ENCODE measurements around the gene RPS24. TPM values are rescaled to one million over a fixed set of nuclear protein-coding genes. Genes with fewer than 3 reads are reported as not detected.

RPS24 gene
- total and polyA plus RNA-seq, 2 of the 8 experiments (the other 6 are each of a cell fraction or from before 2014, with no cell fraction given), result 2,128 to 3,943 TPM

DNA sequence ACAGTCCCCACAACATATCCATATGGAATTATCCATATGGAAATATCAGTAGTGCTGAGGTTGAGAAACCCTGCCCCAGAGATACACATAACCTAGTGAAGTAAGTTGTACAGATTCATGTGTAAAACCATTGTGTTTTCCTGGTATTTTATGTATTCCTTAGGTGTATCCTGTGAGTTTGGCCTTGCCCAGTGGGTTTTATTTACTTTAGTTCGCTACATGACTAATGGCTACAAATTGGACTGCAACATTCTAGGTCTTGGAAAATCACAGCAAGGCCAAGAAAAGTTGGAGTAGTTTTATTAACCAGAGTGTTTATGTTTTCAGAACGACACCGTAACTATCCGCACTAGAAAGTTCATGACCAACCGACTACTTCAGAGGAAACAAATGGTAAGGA, 1.4 kb downstream of the RPS24 start:
- H2BK120ac ChIP-seq (replicated peaks; ENCODE audit: low read depth, low read length), result no peak overlapping the region
- H3K4me3 ChIP-seq (ENCODE audit: extremely low read depth in 1 of 4, insufficient read depth in 2 of 4, low read depth in 3 of 4, low read length in 4 of 4), result peak overlapping the region; percentile 83 to 96 (median 93)
- H2BK12ac ChIP-seq (ENCODE audit: low read depth, low read length), result no peak overlapping the region
- H4K20me1 ChIP-seq (replicated peaks in 1 of 2; ENCODE audit: control insufficient read depth in 1 of 2, insufficient read depth in 2 of 2, low read length in 2 of 2), result peaks cover 20 to 30% of the 10 kb centered on the region in 2 experiments
- H4K5ac ChIP-seq (ENCODE audit: insufficient read length, low read depth, low read length), result no peak overlapping the region
- no peaks in the 10 kb centered on the region for H3K9me3 ChIP-seq (ENCODE audit: insufficient read depth in 2 of 2, low read depth in 1 of 2, low read length in 1 of 2)
- H3K27ac ChIP-seq (ENCODE audit: low read depth, low read length), result peak overlapping the region; percentile 26; the same call in 1 of the 2 replicates
- no peak overlapping the region for H4K91ac ChIP-seq (replicated peaks; ENCODE audit: insufficient read length, low read length)
- no peak overlapping the region for H4K8ac ChIP-seq (ENCODE audit: extremely low read depth, insufficient read depth, low read length)
- no peak overlapping the region for H3K23ac ChIP-seq (ENCODE audit: insufficient read length)
- no peak overlapping the region for H2BK15ac ChIP-seq (ENCODE audit: low read length)
- H3K56ac ChIP-seq (replicated peaks; ENCODE audit: insufficient read length, low read depth, low read length), result no peak overlapping the region
- DNase-seq (ENCODE audit: low read depth in 1 of 2, low spot score in 2 of 2) (no peak), FAIRE-seq (no peak)
- TF ChIP-seq POLR2A (IDR thresholded peaks at IDR 0.05; ENCODE audit: control extremely low read depth in 1 of 2, low read depth in 2 of 2, low read length in 2 of 2), result 0 out of 3 replicates have a peak, but pooled peaks of 1 of the 2 experiments have one; percentile 3
- TF ChIP-seq SP4 (IDR thresholded peaks at IDR 0.05; ENCODE audit: low read length), result no peak
- no peak for TF ChIP-seq SRF (IDR thresholded peaks at IDR 0.05; ENCODE audit: low read depth, low read length)
- TF ChIP-seq, protein P1, sequence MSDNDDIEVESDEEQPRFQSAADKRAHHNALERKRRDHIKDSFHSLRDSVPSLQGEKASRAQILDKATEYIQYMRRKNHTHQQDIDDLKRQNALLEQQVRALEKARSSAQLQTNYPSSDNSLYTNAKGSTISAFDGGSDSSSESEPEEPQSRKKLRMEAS (IDR thresholded peaks at IDR 0.05), result no peak
- H3K23me2 ChIP-seq (ENCODE audit: low read depth, low read length), result peaks cover 10% of the 10 kb centered on the region
- H2BK5ac ChIP-seq (ENCODE audit: low read depth, low read length), result no peak overlapping the region
- peaks cover 26 to 57% (median 51%) of the 10 kb centered on the region in 4 experiments for H3K36me3 ChIP-seq (ENCODE audit: control insufficient read depth in 2 of 4, insufficient read depth in 4 of 4, low read length in 3 of 4)
- H2AFZ ChIP-seq (ENCODE audit: low read length), result no peak overlapping the region
- POLR2A ChIA-PET (ENCODE audit: partially characterized antibody), result interaction anchor here (1.0 to 3.0 kb wide), 3 partner anchors 8 to 20 kb away, joined by 3 to 38 read pairs (median 7); no protein-coding TSS in a partner anchor
- WGBS, 2 experiments (ENCODE audit: extremely low coverage in 1 of 2, insufficient coverage in 1 of 2, insufficient read length in 1 of 2, insufficient replicate concordance in 2 of 2, low coverage in 1 of 2, low lambda C conversion rate in 2 of 2, missing lambda C conversion rate in 1 of 2), result 87% methylated on average over 5 of the region's 5 CpGs; no CpG with 5 or more reads in 1 of the 2 experiments
- no peak overlapping the region for H3K4ac ChIP-seq (replicated peaks; ENCODE audit: insufficient read length, low read depth, low read length)
- peak overlapping the region; percentile 37 to 90 (median 81); a peak in 5 of 7 replicates for H3K9ac ChIP-seq (replicated peaks in 1 of 4; ENCODE audit: extremely low read depth in 1 of 4, low read depth in 3 of 4, low read length in 3 of 4)
- peaks cover 20 to 64% of the 10 kb centered on the region in 2 experiments for H3K79me2 ChIP-seq (ENCODE audit: control insufficient read depth in 1 of 2, insufficient read depth in 2 of 2, low read length in 2 of 2)
- H3K27me3 ChIP-seq (replicated peaks in 1 of 4; ENCODE audit: control insufficient read depth in 3 of 4, extremely low read depth in 1 of 4, insufficient read depth in 3 of 4, low read length in 3 of 4), result no peaks in the 10 kb centered on the region; a peak in 2 of 7 replicates
- H2BK20ac ChIP-seq (ENCODE audit: low read length), result no peak overlapping the region
- H2AK5ac ChIP-seq (ENCODE audit: low read depth, low read length), result no peak overlapping the region
- CTCF ChIA-PET (ENCODE audit: partially characterized antibody), result interaction anchor here (2.4 kb wide), 1 partner anchor 7 kb away, joined by 8 read pairs; no protein-coding TSS in a partner anchor
- H3K79me1 ChIP-seq (ENCODE audit: low read depth, low read length), result peaks cover 4% of the 10 kb centered on the region; the same call in 1 of the 2 replicates
- no peak overlapping the region for H3K14ac ChIP-seq (ENCODE audit: insufficient read length)
- peak overlapping the region; percentile 75 to 89 for H3K4me2 ChIP-seq (ENCODE audit: insufficient read depth in 1 of 2, low read depth in 2 of 2, low read length in 2 of 2)
- H3K18ac ChIP-seq (ENCODE audit: extremely low read depth, low read length), result no peak overlapping the region
- peaks cover 13 to 35% (median 29%) of the 10 kb centered on the region in 4 experiments for H3K4me1 ChIP-seq (replicated peaks in 1 of 4; ENCODE audit: control insufficient read depth in 3 of 4, insufficient read depth in 4 of 4, low read length in 3 of 4)
